NCI-H1694 treated with DMSO at 0.1 percent for 48 hours (cell line): ENCODE data around the gene FASTKD3.
"Not testable (repeated sequence)": the region's sequence is repeated elsewhere in the genome, so short reads cannot be mapped to it uniquely, and the experiment has no call there.

Experiments
- DNase-seq: peaks from one replicate; lab custom pipeline; 2025; lab: John Stamatoyannopoulos, UW

FASTKD3 gene

DNA sequence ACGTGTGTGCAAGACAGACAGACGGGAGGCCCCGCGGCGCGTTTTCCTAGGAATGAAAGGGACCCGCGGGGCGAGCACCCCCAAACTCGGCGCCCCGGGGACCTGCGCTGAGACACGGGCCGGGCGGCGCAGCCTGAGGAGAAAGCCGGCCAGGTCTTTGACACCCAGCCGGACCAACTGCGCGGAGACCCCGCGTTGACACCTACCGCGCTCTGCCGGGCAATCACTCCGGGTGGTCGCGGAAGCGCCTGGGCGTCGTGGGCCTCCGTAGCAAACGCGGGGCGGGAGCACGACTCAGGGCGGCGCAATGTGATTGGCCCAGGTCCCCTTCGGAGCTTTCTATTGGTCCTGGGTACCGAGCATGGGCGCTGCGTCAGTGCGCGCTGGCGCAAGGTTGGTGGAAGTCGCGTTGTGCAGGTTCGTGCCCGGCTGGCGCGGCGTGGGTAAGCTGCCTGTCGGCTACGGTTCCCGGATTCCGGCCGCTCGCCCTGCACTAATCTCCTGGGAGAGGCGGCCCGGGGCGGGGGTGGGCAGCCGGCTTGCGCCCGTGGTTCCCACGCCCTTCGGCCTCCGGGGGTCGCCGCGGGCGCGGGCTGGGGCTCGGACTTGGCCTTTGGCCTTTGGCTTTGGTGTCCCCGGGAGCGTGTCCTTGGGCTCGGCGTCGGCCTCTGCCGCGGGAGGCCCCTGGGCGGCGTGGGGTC, at the start of gene FASTKD3, which contains the start of gene MTRR:
TSS of gene FASTKD3 (minus strand) at position 259 of the 701 bp plus-strand sequence. CDS start 948 bp downstream, outside the sequence.
TSS of gene MTRR (plus strand) at position 376 of the 701 bp plus-strand sequence. CDS start 1,647 bp downstream, outside the sequence.
- peak; percentile 92 for DNase-seq

GRCh38 chr5:7917130-7918123, 48.6 kb upstream of the FASTKD3 start:
- DNase-seq, result no peak

- DNase-seq, result no peak
Measured at GRCh38 chr5:7916171-7916804, 47.5 kb upstream of the FASTKD3 start.

DNA sequence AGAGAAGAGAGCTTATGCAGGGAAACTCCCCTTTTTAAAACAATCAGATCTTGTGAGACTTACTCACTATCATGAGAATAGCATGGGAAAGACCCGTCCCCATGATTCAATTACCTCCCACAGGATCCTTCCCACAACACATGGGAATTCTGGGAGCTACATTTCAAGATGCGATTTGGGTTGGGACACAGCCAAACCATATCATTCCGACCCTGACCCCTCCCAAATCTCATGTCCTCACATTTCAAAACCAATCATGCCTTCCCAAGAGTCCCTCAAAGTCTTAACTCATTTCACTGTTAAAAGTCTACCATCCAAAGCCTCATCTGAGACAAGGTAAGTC, 42.6 kb upstream of the FASTKD3 start:
- not testable (repeated sequence) for DNase-seq

DNA sequence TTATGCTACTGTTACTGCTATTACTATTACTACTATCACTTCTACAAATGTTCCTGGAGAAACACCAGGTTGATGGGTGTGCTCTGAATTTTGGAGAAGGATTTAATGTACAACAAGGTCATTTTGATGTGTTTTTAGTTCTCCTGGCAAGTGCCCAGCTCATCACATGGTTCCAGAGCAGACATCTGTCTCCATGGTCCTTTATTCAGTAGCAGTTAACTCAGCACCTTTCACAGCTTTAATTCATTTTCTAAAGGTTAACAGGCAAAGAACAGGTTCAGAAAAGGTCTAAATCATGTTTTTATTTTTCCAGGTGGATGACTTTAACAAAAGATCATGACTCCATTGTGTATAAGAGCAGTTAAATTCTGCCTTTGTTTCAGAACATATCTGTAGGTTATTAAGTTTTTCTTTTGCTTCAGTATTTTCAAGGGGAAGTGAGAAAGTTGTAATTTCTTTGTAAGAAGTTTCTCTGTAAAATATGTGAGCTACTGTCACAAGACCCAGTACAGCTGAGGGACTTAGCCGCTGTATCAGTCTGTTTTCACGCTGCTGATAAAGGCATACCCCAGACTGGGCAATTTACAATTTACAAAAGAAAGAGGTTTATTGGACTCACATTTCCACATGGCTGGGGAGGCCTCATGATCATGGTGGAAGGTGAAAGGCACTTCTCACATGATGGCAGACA, 42.1 kb upstream of the FASTKD3 start:
- DNase-seq, result peak; percentile 58

- DNase-seq, result no peak
Measured at GRCh38 chr5:7908317-7908716, 39.5 kb upstream of the FASTKD3 start.

DNA sequence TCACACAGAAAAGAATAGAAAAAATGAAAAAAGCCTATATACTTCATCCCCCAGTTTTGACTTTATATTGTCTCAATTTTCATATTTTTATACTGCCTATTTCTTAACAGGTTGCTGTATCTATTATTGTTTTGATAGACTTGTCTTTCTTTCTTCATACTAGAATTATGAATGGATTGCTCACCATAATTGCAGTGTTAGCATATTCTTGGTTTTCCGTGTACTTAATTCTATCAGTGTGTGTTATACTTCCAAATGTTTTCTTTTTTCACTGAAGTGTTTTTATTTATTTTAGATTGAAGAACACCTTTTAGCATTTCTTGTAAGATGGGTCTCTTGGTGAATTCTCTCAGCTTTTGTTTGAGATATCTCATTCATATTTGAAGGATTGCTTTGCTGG, 38.8 kb upstream of the FASTKD3 start:
- no peak for DNase-seq

GRCh38 chr5:7904170-7904569, 35.3 kb upstream of the FASTKD3 start:
- DNase-seq, result no peak

DNA sequence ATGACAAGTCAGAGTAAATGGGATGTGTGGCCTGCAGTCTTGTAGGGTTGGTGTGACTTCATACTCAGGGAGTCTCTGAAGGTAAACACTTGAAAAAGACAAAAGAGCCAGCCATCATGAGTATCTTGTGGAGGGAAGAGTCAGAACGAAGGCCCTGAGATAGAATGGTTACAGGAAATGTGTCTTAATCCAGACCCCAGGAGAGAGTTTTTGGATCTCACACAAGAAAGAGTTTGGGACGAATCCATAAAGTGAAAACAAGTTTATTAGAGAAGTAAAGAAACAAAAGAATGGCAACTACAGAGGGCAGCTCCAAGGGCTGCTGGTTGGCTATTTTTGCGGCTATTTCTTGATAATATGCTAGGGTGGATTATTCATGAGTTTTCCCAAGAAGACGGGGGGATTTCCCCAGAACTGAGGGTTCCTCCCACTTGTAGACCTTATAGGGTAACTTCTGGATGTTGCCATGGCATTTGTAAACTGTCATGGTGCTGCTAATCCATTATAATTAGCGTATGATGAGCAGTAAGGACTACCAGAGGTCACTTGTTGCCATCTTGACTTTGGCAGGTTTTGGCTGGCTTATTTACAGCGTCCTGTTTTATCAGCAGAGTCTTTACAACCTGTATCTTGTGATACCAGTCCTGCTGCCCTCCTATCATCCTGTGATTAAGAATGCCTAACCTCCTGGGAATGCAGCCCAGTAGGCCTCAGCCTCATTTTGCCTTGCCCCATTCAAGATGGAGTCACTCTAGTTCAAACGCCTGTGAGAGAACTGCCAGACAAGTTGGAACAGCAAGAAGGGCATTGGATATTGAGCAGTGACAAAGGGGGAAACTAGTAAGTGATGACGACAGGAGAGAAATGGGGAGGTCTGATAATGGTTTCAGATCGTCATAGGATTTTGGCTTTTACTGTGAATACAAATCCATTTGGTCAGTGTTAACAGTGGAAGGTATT, 34.1 kb upstream of the FASTKD3 start:
- no peak for DNase-seq

- DNase-seq, result no peak
Measured at GRCh38 chr5:7902201-7902600, 33.4 kb upstream of the FASTKD3 start.

DNA sequence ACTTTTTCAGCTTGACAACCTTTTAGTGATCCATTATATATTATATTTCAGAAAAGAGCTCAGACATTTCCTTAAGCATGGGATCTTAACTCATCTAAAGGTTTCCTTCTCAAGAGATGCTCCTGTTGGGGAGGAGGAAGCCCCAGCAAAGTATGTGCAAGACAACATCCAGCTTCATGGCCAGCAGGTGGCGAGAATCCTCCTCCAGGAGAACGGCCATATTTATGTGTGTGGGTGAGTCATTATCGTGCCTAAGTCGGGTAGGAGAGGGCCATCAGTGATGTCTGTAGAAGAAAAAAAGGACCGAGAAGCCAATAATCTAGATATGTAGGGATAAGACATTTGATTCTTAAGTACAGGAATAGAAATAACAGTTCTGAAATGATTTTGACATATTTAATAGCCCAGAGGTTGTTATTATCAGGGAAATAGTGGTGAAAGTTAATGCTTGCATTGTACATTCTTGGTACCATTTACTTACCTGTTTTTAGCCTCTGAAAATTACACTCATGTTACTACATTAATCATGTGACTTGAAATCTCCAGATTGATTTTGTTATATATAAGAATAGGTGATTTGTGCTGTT, 28.3 kb upstream of the FASTKD3 start:
- DNase-seq, result peak; percentile 15

DNA sequence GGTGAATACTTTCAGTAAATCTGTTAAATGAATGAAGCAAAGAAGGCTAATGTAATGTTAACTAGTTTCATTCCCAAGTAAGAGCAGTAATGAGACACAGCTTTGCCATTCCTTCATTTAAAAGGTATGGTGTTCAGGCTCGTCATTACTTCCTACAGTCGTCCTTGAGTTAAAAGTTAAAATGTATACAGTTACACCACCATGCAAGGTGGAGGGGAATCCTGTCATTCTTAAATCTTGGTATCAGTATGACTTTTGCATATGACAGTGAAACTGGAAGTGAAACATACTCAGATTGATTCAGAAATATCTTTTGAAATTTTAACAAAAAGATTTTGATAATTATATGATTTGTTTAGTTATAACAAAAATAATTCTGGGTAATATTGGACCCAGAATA, 26.0 kb upstream of the FASTKD3 start:
- no peak for DNase-seq

- no peak for DNase-seq
Measured at GRCh38 chr5:7894439-7894838, 25.6 kb upstream of the FASTKD3 start.

DNA sequence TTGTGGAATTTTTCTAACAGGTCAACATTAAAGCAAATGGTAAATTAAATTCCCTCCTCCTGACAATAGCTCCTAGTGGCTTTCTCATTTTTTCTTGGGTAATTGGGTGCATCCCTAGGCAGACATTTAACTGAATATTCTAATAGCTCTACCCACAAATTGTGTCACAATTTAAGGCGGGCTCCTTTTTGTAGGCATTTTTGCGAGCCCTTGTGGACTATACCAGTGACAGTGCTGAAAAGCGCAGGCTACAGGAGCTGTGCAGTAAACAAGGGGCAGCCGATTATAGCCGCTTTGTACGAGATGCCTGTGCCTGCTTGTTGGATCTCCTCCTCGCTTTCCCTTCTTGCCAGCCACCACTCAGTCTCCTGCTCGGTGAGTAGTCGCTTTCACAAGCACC, 20.1 kb upstream of the FASTKD3 start:
- no peak for DNase-seq

- peak; percentile 73 for DNase-seq
Measured at GRCh38 chr5:7886849-7887475, 18.1 kb upstream of the FASTKD3 start.

- no peak for DNase-seq
Measured at GRCh38 chr5:7884491-7885267, 15.8 kb upstream of the FASTKD3 start.

DNA sequence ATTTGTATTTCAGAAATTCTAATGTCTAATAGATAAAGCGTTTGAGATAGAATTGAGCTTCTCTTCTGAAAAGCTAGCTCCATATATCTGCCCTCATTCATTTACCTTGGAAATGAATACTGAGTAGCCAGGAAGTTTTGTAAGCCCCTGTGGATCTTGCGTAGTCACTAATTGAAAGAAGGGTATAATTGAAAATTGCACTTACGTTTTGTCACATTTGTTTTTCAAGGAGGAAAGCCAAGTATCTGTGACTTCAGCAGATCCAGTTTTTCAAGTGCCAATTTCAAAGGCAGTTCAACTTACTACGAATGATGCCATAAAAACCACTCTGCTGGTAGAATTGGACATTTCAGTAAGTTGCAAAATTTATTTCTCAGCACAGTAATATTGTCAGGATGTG, 14.1 kb upstream of the FASTKD3 start:
- DNase-seq, result no peak

- DNase-seq, result no peak
Measured at GRCh38 chr5:7881816-7882215, 13.0 kb upstream of the FASTKD3 start.

DNA sequence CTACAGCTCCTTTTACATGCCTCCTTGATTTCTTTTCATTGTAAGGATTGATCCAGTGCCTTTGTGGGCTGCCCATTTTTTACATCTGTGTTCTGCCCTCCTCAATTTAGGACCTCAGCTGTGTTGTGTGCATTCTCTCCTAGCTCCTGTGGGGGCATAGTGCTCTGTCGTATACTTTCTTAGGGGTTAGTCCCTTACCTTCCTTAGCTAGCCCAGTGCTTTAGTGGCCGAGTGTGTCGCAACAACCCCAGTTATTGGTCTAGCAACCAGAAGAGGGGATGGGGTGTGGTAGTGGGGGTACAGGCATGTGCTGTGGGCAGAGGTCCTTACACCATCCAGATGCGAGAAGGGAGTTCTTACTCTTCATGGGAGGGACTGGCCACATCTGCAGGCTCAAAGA, 12.3 kb upstream of the FASTKD3 start:
- DNase-seq, result no peak
